ENCODE measurements around the gene MAP3K2. TPM values are rescaled to one million over a fixed set of nuclear protein-coding genes. Genes with fewer than 3 reads are reported as not detected.

MAP3K2 gene
- polyA plus RNA-seq, 1 experiment, result 10.9 TPM

GRCh38 chr2:127365211-127365643 is 22.5 kb downstream of the MAP3K2 start:
- CTCF ChIA-PET, result interaction anchor here (1.2 to 1.4 kb wide), 3 partner anchors 9 to 26 kb away, joined by 3 to 4 read pairs (median 4); no protein-coding TSS in a partner anchor
- TF ChIP-seq, protein P1, sequence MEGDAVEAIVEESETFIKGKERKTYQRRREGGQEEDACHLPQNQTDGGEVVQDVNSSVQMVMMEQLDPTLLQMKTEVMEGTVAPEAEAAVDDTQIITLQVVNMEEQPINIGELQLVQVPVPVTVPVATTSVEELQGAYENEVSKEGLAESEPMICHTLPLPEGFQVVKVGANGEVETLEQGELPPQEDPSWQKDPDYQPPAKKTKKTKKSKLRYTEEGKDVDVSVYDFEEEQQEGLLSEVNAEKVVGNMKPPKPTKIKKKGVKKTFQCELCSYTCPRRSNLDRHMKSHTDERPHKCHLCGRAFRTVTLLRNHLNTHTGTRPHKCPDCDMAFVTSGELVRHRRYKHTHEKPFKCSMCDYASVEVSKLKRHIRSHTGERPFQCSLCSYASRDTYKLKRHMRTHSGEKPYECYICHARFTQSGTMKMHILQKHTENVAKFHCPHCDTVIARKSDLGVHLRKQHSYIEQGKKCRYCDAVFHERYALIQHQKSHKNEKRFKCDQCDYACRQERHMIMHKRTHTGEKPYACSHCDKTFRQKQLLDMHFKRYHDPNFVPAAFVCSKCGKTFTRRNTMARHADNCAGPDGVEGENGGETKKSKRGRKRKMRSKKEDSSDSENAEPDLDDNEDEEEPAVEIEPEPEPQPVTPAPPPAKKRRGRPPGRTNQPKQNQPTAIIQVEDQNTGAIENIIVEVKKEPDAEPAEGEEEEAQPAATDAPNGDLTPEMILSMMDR (IDR thresholded peaks at IDR 0.05; ENCODE audit: insufficient read depth, low read depth, low read length), result no peak
- no peaks in the 10 kb centered on the region for H3K36me3 ChIP-seq (ENCODE audit: control insufficient read depth, insufficient read depth, low read length)
- H3K4me3 ChIP-seq (ENCODE audit: low read depth, low read length), result no peak overlapping the region
- no peaks in the 10 kb centered on the region for H3K27me3 ChIP-seq (ENCODE audit: control insufficient read depth, insufficient read depth, low read length)
- POLR2A ChIA-PET, result no interaction called here
- no peak for DNase-seq (ENCODE audit: low read depth)

DNA sequence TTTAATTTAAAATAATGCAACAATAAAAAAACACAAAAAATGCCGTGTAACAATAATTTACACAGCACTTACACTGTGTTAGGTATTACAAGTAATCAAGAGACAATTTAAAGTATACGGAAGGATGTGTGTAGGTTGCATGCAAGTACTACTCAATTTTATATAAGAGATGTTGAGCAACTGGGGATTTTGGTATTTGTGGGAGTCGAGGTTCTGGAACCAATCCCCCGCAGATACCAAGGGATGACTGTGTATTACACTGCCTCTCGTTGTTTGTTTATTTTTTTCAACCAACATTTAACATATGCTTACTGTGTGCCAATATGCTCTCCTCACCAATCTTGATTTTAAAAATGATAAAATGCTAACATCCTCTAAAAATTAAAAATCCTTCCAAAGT is 24.8 kb downstream of the MAP3K2 start:
- ChIA-PET POLR2A (no interaction called here), CTCF (interaction anchor here (0.7 kb wide), 1 partner anchor 116 kb away, joined by 3 read pairs; no protein-coding TSS in a partner anchor)
- TF ChIP-seq, protein P1 (IDR thresholded peaks at IDR 0.05; ENCODE audit: insufficient read depth, low read depth, low read length), result no peak
- Histone ChIP-seq H3K4me3 (ENCODE audit: low read depth, low read length) (no peak overlapping the region), H3K36me3 (ENCODE audit: control insufficient read depth, insufficient read depth, low read length) (no peaks in the 10 kb centered on the region), H3K27me3 (ENCODE audit: control insufficient read depth, insufficient read depth, low read length) (no peaks in the 10 kb centered on the region)
- no peak for DNase-seq (ENCODE audit: low read depth)

- TF ChIP-seq, protein P1 (IDR thresholded peaks at IDR 0.05; ENCODE audit: insufficient read depth, low read depth, low read length), result no peak
- no peaks in the 10 kb centered on the region for H3K36me3 ChIP-seq (ENCODE audit: control insufficient read depth, insufficient read depth, low read length)
- H3K4me3 ChIP-seq (ENCODE audit: low read depth, low read length), result no peak overlapping the region
- ChIA-PET POLR2A (no interaction called here), CTCF (interaction anchor here (0.7 kb wide), 1 partner anchor 117 kb away, joined by 3 read pairs; no protein-coding TSS in a partner anchor)
- no peak for DNase-seq (ENCODE audit: low read depth)
- no peaks in the 10 kb centered on the region for H3K27me3 ChIP-seq (ENCODE audit: control insufficient read depth, insufficient read depth, low read length)
Observed at GRCh38 chr2:127361929-127362885, 25.6 kb downstream of the MAP3K2 start.

- no peaks in the 10 kb centered on the region for H3K36me3 ChIP-seq (ENCODE audit: control insufficient read depth, insufficient read depth, low read length)
- DNase-seq (ENCODE audit: low read depth), result no peak
- CTCF ChIA-PET, result no interaction called here
- H3K4me3 ChIP-seq (ENCODE audit: low read depth, low read length), result no peak overlapping the region
- POLR2A ChIA-PET, result no interaction called here
- TF ChIP-seq, protein P1 (IDR thresholded peaks at IDR 0.05; ENCODE audit: insufficient read depth, low read depth, low read length), result no peak
- H3K27me3 ChIP-seq (ENCODE audit: control insufficient read depth, insufficient read depth, low read length), result no peaks in the 10 kb centered on the region
Observed at GRCh38 chr2:127360242-127360641, 27.5 kb downstream of the MAP3K2 start.

GRCh38 chr2:127359520-127359919 is 28.3 kb downstream of the MAP3K2 start:
- TF ChIP-seq, protein P1 (IDR thresholded peaks at IDR 0.05; ENCODE audit: insufficient read depth, low read depth, low read length), result no peak
- ChIA-PET POLR2A (no interaction called here), CTCF (no interaction called here)
- no peaks in the 10 kb centered on the region for H3K36me3 ChIP-seq (ENCODE audit: control insufficient read depth, insufficient read depth, low read length)
- no peaks in the 10 kb centered on the region for H3K27me3 ChIP-seq (ENCODE audit: control insufficient read depth, insufficient read depth, low read length)
- DNase-seq (ENCODE audit: low read depth), result no peak
- H3K4me3 ChIP-seq (ENCODE audit: low read depth, low read length), result no peak overlapping the region

All from BJ (cell line).